Osteocyte (in vitro differentiated cells): Measurements from ENCODE around the gene PLBD2. TPM values are rescaled to one million over a fixed set of nuclear protein-coding genes. Genes with fewer than 3 reads are reported as not detected.

Source experiments
- DNase-seq: peaks from one replicate; pipeline ENCODE4 v3.0.0; 2021; ENCODE audit warnings: mixed read lengths; ENCODE audit not compliant: unreplicated experiment; ENCODE audit errors: extremely low spot score
- H3K27ac Mint-ChIP-seq: one replicate; pipeline ENCODE4 v1.8.0; 2021; ENCODE audit warnings: mild to moderate bottlenecking, mixed read lengths; ENCODE audit not compliant: unreplicated experiment
- H3K27me3 Mint-ChIP-seq: one replicate; pipeline ENCODE4 v1.8.0; 2021; ENCODE audit warnings: mixed read lengths; ENCODE audit not compliant: unreplicated experiment
- H3K36me3 Mint-ChIP-seq: one replicate; pipeline ENCODE4 v1.8.0; 2021; ENCODE audit warnings: mixed read lengths; ENCODE audit not compliant: unreplicated experiment
- H3K4me1 Mint-ChIP-seq: one replicate; pipeline ENCODE4 v1.8.0; 2021; ENCODE audit warnings: mixed read lengths; ENCODE audit not compliant: unreplicated experiment
- H3K4me3 Mint-ChIP-seq: one replicate; pipeline ENCODE4 v1.8.0; 2021; ENCODE audit warnings: mild to moderate bottlenecking, moderate library complexity, mixed read lengths; ENCODE audit not compliant: unreplicated experiment
- H3K9me3 Mint-ChIP-seq: one replicate; pipeline ENCODE4 v1.8.0; 2021; ENCODE audit warnings: mixed read lengths; ENCODE audit not compliant: unreplicated experiment
- CTCF ChIP-seq: fragments of 200-600 bp; sonication (generic); IDR thresholded peaks from 2 replicates; pipeline ENCODE4 v1.5.0; 2021; ENCODE audit warnings: antibody characterized with exemption, mild to moderate bottlenecking, moderate library complexity
- total RNA-seq: library from RNA; stranded (reverse); gene quantifications from 2 replicates; pipeline ENCODE4 v1.2.1, GENCODE V29; 2021

The PLBD2 gene
- total RNA-seq, 1 donor from 2014 or later, result 103 TPM

DNA sequence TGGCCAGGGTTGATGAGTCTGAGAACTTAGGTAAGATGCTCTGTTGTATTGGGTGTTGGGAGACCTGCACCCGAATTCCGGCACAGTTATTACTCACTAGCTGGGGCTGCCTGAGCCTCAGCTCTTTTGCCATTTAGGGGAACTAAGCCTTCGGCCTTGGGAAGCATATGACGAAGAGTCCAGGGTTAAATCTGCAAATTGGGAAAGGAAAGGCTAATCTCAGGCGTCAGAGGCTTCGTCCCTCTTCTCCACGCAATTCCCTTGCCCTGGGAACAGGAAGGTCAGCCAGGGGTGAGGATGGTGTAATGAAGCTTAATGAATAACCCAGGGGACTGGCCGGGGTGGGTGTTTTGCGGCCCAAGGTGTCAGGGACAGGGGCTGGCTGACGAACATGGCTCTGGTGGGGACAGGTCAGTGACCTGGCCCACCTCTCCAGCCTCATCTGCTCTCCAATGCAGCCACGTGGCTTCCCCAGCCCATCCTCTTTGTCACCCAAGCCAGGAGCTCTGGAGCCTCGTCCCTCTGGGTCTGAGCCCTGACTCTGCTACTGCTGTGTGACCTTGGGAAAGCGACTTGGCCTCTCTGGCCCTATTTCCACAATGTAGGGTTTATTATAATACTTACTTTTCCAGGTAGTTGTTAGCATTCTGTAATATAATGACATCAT is 60.0 kb downstream of the PLBD2 start:
- Mint-ChIP-seq H3K4me1 (peaks cover 17% of the 10 kb centered on the region), H3K27ac (no peak overlapping the region), H3K36me3 (no peaks in the 10 kb centered on the region), H3K4me3 (no peak overlapping the region), H3K9me3 (no peaks in the 10 kb centered on the region), H3K27me3 (peaks cover 7% of the 10 kb centered on the region)
- no peak for DNase-seq
- no peak for TF ChIP-seq CTCF

DNA sequence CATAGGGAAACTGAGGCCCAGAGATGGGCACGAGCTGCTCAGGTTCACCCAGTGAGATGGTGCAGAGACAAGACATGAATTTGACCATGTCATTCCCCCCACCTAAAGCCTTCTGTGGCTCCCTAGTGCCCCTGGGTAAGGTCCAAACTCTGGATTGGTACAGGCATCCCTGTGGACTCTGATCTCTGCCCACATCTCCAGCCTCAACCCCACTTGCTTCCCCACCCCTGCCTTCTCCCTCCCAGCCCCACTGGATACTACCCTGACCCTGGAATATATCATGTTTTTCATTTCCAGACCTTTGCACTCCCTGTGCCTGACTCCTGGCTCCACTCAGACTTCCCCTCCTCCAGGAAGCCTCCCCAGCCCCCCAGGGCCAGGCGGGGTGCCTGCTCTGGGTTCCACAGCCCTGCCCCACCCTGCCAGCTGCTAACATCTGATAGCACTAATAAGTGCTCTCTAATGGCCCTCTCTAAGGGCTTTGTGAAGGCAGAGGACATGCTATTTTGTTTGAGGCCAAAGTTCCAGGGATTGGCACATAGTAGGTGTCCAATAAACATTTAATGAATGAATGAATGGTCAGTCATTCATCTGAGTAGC is 62.7 kb downstream of the PLBD2 start:
- no peak for TF ChIP-seq CTCF
- Mint-ChIP-seq H3K27me3 (peaks cover 2% of the 10 kb centered on the region), H3K4me3 (no peak overlapping the region), H3K9me3 (no peaks in the 10 kb centered on the region), H3K27ac (no peak overlapping the region), H3K4me1 (peaks cover 19% of the 10 kb centered on the region), H3K36me3 (no peaks in the 10 kb centered on the region)
- no peak for DNase-seq

DNA sequence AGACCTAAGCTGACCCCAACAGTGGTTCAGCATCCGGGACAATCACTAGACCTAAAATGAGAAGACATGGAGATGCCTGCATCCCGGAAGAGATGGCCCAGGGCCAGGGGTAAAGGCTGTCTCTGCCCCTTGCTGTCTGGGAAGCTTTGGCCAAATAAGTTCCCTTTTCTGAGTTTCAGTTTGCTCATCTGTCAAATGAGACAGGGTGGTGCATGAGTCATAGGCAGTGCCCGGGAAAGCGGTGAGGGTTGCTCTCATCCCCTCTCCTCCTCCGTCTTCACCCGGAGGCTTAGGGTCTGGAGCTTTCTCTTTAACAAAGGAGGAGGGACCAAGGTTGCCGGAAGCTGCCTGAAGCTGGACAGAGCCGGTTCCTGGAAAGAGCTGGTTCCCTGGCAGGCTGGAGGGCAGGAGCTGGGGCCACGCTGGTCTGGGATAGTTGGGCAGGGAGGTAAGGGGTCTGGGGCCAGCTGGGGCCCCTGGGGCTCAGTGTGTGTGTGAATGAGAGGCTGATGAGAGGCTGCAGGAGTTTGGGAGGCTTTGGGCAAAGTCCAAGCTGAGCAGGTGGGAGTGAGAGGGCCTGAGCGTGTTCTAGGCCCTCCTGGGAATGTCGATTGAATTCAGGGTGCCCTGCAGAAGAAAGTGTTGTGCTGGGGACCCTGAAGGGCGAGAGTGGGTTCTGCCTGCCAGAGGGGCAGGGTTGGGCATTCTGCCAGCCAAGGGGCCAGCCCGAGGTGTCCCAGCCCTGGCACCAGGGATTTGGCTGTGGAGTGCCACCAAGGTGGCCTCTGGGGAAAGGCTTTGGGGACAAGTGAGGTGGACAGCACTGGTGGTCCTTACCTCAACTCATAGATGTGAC is 63.9 kb downstream of the PLBD2 start, which contains the start of gene SDSL:
Gene SDSL, plus strand, starts transcription at position 351 of the 856 bp plus-strand sequence. CDS start 5,603 bp downstream, outside the sequence.
- H3K9me3 Mint-ChIP-seq, result no peaks in the 10 kb centered on the region
- peaks cover 2% of the 10 kb centered on the region for H3K27me3 Mint-ChIP-seq
- no peak for TF ChIP-seq CTCF
- H3K4me1 Mint-ChIP-seq, result peaks cover 17% of the 10 kb centered on the region
- peak; percentile 90 for DNase-seq
- H3K36me3 Mint-ChIP-seq, result no peaks in the 10 kb centered on the region
- peak within 1 kb of the TSS; percentile 97 for H3K4me3 Mint-ChIP-seq
- peak within 1 kb of the TSS; percentile 100 for H3K27ac Mint-ChIP-seq

- Mint-ChIP-seq H3K9me3 (no peaks in the 10 kb centered on the region), H3K4me3 (peak overlapping the region; percentile 97)
These were observed 64.7 kb downstream of the PLBD2 start for GRCh38 chr12:113422886-113423669.

More at GRCh38 chr12:113422886-113423669, 64.7 kb downstream of the PLBD2 start:
- Mint-ChIP-seq H3K4me1 (peaks cover 17% of the 10 kb centered on the region), H3K27ac (peak overlapping the region; percentile 100), H3K36me3 (no peaks in the 10 kb centered on the region), H3K27me3 (peaks cover 1% of the 10 kb centered on the region)
- TF ChIP-seq CTCF, result no peak
- DNase-seq, result no peak
